GM21528 (cell line): Measurements from ENCODE around the gene QRSL1.
A peak's percentile ranks its signal among the peaks of the same experiment; 100 is the strongest.
"Not testable (repeated sequence)": the region's sequence is repeated elsewhere in the genome, so short reads cannot be mapped to it uniquely, and the experiment has no call there.

Source experiments
- ATAC-seq: cut with Tn5 transposase; IDR thresholded peaks from one replicate; pipeline ENCODE4 v1.9.1; 2021; ENCODE audit warnings: mild to moderate bottlenecking, moderate library complexity; ENCODE audit not compliant: unreplicated experiment, low FRiP score

QRSL1 gene

GRCh38 chr6:106622412-106622811 is 7.0 kb upstream of the QRSL1 start:
- ATAC-seq = no peak

DNA sequence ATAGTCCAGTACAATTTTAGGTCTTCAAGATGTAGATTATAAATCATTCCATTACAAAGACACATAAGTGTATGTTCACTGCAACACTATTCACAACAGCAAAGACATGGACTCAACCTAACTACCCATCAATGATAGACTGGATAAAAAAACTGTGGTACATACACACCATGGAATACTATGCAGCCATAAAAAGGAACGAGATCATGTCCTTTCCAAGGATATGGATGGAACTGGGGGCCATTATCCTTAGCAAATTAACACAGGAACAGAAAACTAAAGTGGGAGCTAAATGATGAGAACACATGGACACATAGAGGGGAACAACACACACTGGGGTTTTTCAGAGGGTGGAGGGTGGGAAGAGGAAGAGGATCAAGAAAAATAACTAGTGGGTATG is 6.3 kb upstream of the QRSL1 start:
- no peak for ATAC-seq

DNA sequence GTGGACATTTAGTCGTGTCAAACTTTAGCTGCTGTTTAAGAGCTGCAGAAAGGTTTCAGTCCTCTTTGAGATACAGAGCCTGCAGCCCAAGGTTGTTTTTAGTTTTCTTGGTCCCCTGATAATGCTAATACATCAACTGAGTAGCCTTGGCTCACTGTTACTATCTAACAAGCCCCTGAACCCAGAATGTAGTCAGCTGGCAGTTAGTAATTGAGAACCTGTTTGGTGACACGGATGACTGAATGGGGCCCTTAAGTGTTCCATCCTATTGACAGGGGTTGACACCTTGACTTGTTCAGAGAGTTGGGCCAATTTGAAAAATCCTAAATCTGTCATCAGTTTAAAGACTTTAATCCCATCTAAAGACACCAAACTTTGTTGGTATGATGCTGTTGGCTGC is 2.9 kb upstream of the QRSL1 start:
- ATAC-seq = no peak

DNA sequence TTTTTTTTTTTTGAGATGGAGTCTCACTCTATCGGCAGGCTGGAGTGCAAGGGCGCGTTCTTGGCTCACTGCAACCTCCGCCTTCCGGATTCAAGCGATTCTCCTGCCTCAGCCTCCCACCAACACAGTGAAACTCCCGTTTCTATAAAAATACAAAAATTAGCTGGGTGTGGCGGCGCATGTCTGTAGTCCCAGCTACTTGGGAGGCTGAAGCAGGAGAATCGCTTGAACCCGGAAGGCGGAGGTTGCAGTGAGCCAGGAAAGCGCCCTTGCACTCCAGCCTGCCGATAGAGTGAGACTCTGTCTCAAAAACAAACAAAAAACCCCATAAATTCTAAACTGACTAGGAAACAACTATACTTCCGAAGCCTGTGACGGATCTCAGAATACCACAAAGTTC is 1.6 kb upstream of the QRSL1 start:
- not testable (repeated sequence) for ATAC-seq

- peak; percentile 11 for ATAC-seq
Measured at GRCh38 chr6:106628658-106629102, 698 bp upstream of the QRSL1 start.

DNA sequence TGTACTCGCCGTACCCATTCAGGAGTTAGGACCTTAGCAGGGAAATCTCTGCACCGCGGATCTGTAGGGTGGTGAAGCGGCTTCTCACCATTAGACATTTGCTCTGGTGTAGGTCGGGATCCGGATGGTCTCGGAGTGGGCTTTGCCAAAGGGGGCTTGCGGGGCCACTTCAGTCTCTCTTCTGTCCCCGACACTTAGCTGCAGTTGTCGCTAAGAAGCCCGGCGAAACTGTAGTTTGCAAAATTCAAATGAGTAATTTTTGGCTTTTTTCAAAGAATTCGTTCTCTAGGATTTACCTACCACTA is 433 bp downstream of the QRSL1 start:
- no peak for ATAC-seq

GRCh38 chr6:106630366-106630765 is 988 bp downstream of the QRSL1 start:
- ATAC-seq = no peak

DNA sequence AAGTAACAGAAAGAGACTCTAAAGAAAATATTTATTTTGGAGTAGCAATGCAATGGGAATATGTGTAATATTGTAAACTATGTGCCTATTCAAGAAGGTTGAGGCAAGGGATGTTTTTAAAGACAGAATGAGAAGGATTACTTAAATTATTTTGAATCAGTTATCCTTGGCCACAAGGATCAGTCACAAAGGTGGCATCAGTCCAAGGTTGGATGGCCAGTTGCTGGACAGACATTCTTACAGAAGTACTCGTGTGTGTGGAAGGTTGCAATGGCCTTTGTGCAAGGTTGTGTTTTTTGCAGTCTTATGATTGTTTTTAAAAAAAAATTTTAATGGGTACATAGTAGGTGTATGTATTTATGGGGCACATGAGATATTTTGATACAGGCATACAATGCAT is 2.0 kb downstream of the QRSL1 start:
- ATAC-seq = no peak

DNA sequence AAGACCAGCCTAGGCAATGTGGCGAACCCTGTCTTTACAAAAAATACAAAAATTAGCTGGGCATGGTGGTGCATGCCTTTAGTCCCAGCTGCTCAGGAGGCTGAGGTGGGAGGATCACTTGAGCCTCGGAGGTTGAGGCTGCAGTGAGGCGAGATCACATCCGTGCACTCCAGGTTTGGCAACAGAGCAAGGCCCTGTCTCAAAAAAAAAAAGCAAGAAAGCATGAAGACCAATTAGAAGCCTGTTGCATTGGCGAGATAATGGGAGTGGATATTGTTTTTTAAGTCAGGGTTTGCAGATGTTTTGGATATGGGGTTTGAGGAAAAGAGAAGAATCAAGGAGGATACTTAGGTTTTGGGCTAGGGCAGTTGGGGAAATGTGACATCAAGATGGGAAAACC is 5.2 kb downstream of the QRSL1 start:
- no peak for ATAC-seq

DNA sequence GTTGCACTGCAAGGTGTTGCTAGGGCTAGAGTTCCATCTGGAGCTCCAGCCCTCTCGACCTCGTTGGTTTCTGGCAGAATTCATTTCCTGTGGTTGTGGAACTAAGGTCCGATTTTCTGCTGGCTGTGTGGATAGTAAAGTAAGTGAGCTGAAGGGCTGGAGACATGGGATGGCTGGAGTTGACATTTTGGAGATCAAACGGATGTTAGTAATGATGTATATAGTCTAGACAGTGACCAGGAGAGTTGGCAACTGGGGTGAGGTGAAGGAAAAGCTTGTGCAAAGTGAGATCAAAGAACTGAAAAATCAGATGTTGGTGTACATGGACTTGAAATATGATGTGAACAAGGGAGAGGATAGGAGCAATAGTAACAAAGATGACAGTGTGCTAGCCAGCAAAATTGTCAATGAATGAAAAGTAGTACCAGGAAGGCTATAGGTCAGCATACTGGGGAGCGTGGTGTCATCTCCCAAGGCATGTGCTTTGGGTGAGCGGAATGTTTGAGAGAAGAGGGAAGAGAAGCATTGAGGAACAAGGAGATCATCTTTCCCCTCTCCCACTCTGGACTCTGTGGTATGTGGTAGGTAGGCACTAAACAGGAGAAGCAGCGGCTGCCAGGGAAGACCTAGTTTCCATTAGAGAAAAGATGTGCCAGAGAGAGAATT is 7.8 kb downstream of the QRSL1 start:
- ATAC-seq = peak; percentile 19

DNA sequence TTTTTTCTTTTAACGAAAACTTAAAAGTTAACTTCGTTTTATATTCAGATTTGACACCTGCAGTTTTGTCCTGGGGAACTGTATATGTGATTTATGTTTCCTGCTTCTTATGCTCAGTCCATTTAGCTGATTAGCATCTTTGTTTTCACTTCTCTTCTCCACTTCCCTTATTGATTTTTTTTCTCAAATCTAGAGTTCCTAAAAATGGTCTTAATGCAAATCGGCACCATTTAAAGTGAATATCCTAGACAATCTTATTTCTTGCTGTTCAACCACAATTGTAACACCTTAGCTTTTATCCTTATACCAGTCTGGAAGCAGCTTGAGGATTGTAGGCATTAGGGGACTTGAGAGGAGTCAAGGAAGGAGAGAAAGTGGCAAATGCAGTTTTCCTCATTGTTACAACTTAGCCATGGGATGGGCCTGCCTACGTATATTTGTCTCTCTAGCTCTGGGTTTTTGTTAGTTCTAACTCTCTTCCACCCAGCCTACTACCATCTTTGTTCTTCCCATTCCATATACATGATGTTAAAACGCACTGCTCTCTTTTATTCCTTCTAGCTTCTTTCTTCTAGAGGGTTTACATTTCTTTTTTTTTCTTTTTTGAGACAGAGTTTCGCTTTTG is 8.5 kb downstream of the QRSL1 start:
- peak; percentile 75 for ATAC-seq

DNA sequence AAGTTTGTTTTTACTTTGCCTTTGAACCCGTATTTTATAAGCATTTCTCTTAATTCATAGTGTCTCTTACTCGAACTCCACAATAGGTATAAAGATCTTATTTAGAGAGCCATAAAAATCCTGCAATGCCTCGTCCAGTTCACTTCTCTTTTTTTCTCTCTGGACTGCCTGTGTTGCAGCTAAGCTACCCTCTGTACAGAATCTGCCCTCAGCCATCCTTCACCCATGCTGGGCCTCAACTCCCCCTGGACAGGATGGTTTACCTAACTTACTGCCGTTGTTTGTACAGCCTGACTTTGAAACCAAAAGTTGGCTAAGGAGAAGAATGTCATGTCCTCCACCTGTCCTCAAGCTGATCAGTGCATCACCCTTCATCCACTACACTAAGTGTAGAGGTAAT is 10.4 kb downstream of the QRSL1 start:
- ATAC-seq = no peak

DNA sequence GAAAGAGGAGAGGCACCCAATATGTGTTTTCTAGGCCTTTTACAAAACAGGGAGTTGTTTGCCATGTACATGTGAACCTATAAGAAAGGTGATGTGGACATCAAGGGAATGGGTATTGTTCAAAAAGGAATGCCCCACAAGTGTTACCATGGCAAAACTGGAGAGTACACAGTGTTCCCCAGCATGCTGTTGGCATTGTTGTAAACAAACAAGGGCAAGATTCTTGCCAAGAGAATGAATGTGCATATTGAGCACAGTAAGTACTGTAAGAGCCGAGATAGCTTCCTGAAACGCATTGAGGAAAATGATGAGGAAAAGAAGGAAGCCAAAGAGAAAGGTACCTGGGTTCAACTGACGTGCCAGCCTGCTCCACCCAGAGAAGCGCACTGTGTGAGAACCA is 13.1 kb downstream of the QRSL1 start:
- no peak for ATAC-seq

GRCh38 chr6:106643061-106643460 is 13.7 kb downstream of the QRSL1 start:
- no peak for ATAC-seq

- peak; percentile 93 for ATAC-seq
Measured at GRCh38 chr6:106648651-106649308, 19.4 kb downstream of the QRSL1 start.

- no peak for ATAC-seq
Measured at GRCh38 chr6:106658469-106658868, 29.1 kb downstream of the QRSL1 start.

DNA sequence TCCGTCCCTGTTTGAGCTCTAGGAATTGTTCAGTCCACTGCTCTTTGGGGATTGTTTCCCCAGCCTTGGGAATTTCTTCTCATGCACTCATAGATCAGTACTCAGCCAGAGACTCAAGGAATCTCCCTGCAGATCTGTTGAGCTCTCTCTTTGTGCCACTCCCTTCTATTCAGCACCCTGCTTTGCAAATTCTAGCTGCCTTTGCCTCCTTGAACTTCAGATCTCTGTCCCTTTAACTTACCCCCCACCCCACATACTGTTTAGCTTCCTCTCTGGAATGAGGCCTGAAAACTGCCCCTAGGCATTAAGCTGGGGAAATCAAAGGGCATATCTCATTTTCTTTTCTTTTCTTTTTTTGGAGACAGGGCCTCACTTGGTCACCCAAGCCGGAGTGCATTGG is 30.5 kb downstream of the QRSL1 start:
- no peak for ATAC-seq

- no peak for ATAC-seq
Measured at GRCh38 chr6:106662458-106662857, 33.1 kb downstream of the QRSL1 start.

GRCh38 chr6:106666282-106667021 is 37.1 kb downstream of the QRSL1 start:
- ATAC-seq = peak; percentile 95

GRCh38 chr6:106667022-106667402 is 37.6 kb downstream of the QRSL1 start:
- no peak for ATAC-seq

- ATAC-seq = no peak
Measured at GRCh38 chr6:106670236-106670635, 40.9 kb downstream of the QRSL1 start.
